ENCODE results near the gene ERMAP. TPM values are rescaled to one million over a fixed set of nuclear protein-coding genes. Genes with fewer than 3 reads are reported as not detected.

Gene ERMAP
- total RNA-seq, 4 donors from 2014 or later: 1.4 to 6.5 (median 3.9) TPM

- peaks cover 0 to 48% of the 10 kb centered on the region in 2 donors for H3K36me3 ChIP-seq
- TF ChIP-seq POLR2A (IDR thresholded peaks at IDR 0.05) (no peak), CTCF (IDR thresholded peaks at IDR 0.05 in 4 of 5, conservative IDR thresholded peaks at IDR 0.05 in 1 of 5) (no peak)
Measured at GRCh38 chr1:42773420-42773819, 43.5 kb upstream of the ERMAP start.

GRCh38 chr1:42774928-42775526 lies 41.9 kb upstream of the ERMAP start:
- intact Hi-C loops (cut with DNase I; ENCODE audit: low total_unique reads): no loop called here
- DNase-seq: no peak
- in situ Hi-C loops (cut with MboI; ENCODE audit: low sequenced_read_pairs in 4 of 4): loop anchor here (10.0 to 25.0 kb wide), 3 partner anchors 287 to 438 kb away; partner anchors contain the start of gene FOXJ3 (in 1 of the 4)
- Histone ChIP-seq H3K27ac (no peak overlapping the region), H3K4me1 (peaks cover 0 to 8% of the 10 kb centered on the region in 2 donors), H3K36me3 (peaks cover 0 to 57% of the 10 kb centered on the region in 2 donors), H3K9me3 (no peaks in the 10 kb centered on the region), H3K4me3 (no peak overlapping the region), H3K27me3 (no peaks in the 10 kb centered on the region)
- no peak for ATAC-seq
- TF ChIP-seq POLR2A (IDR thresholded peaks at IDR 0.05): no peak

More at GRCh38 chr1:42773420-42773819, 43.5 kb upstream of the ERMAP start:
- DNase-seq: no peak
- in situ Hi-C loops (cut with MboI; ENCODE audit: low sequenced_read_pairs in 4 of 4) (loop anchor here in 2 of 4 donors (10.0 to 25.0 kb wide), 3 partner anchors 289 to 436 kb away; partner anchors contain the start of gene FOXJ3 (in 1 of the 2)), intact Hi-C loops (cut with DNase I; ENCODE audit: low total_unique reads) (no loop called here)
- no peak for ATAC-seq
- no peak overlapping the region for H3K27ac ChIP-seq
- H3K4me3 ChIP-seq: no peak overlapping the region
- H3K9me3 ChIP-seq: no peaks in the 10 kb centered on the region
- peaks cover 12 to 14% of the 10 kb centered on the region in 2 donors for H3K4me1 ChIP-seq
- H3K27me3 ChIP-seq: no peaks in the 10 kb centered on the region

GRCh38 chr1:42776502-42776901 lies 40.4 kb upstream of the ERMAP start:
- peaks cover 0 to 67% of the 10 kb centered on the region in 2 donors for H3K36me3 ChIP-seq
- ATAC-seq: no peak
- no peak overlapping the region for H3K27ac ChIP-seq
- intact Hi-C loops (cut with DNase I; ENCODE audit: low total_unique reads): no loop called here
- H3K27me3 ChIP-seq: no peaks in the 10 kb centered on the region
- H3K4me3 ChIP-seq: no peak overlapping the region
- H3K4me1 ChIP-seq: peaks cover 0 to 8% of the 10 kb centered on the region in 2 donors
- H3K9me3 ChIP-seq: no peaks in the 10 kb centered on the region
- DNase-seq: no peak
- TF ChIP-seq CTCF (IDR thresholded peaks at IDR 0.05 in 4 of 5, conservative IDR thresholded peaks at IDR 0.05 in 1 of 5) (no peak), POLR2A (IDR thresholded peaks at IDR 0.05) (no peak)
- in situ Hi-C loops (cut with MboI; ENCODE audit: low sequenced_read_pairs in 4 of 4): loop anchor here in 3 of 4 donors (10.0 to 25.0 kb wide), 2 partner anchors 286 to 298 kb away; no protein-coding TSS in a partner anchor

- Histone ChIP-seq H3K4me3 (no peak overlapping the region), H3K36me3 (peaks cover 0 to 67% of the 10 kb centered on the region in 2 donors), H3K27ac (no peak overlapping the region), H3K4me1 (no peaks in the 10 kb centered on the region), H3K27me3 (no peaks in the 10 kb centered on the region), H3K9me3 (no peaks in the 10 kb centered on the region)
- no peak for TF ChIP-seq POLR2A (IDR thresholded peaks at IDR 0.05)
- peak in 4 of 5 experiments; percentile 25 to 48 (median 39) for TF ChIP-seq CTCF (IDR thresholded peaks at IDR 0.05 in 4 of 5, conservative IDR thresholded peaks at IDR 0.05 in 1 of 5)
- DNase-seq: no peak
- intact Hi-C loops (cut with DNase I; ENCODE audit: low total_unique reads): loop anchor here (1.0 kb wide), 1 partner anchor 295 kb away; no protein-coding TSS in a partner anchor
- ATAC-seq: no peak
- in situ Hi-C loops (cut with MboI; ENCODE audit: low sequenced_read_pairs in 4 of 4): loop anchor here in 3 of 4 donors (10.0 to 25.0 kb wide), 2 partner anchors 284 to 297 kb away; no protein-coding TSS in a partner anchor
Measured at GRCh38 chr1:42777852-42778251, 39.1 kb upstream of the ERMAP start.

- Histone ChIP-seq H3K27me3 (peaks cover 0 to 3% (median 0%) of the 10 kb centered on the region in 3 donors), H3K4me1 (no peaks in the 10 kb centered on the region), H3K9me3 (no peaks in the 10 kb centered on the region), H3K27ac (no peak overlapping the region), H3K36me3 (peaks cover 0 to 56% of the 10 kb centered on the region in 2 donors), H3K4me3 (no peak overlapping the region)
- ATAC-seq (no peak), DNase-seq (no peak)
- no peak for TF ChIP-seq POLR2A (IDR thresholded peaks at IDR 0.05)
- no peak for TF ChIP-seq CTCF (IDR thresholded peaks at IDR 0.05 in 4 of 5, conservative IDR thresholded peaks at IDR 0.05 in 1 of 5)
- intact Hi-C loops (cut with DNase I; ENCODE audit: low total_unique reads): no loop called here
- in situ Hi-C loops (cut with MboI; ENCODE audit: low sequenced_read_pairs in 4 of 4): loop anchor here in 3 of 4 donors (10.0 to 25.0 kb wide), 2 partner anchors 283 to 295 kb away; no protein-coding TSS in a partner anchor
Measured at GRCh38 chr1:42779725-42780124, 37.2 kb upstream of the ERMAP start.

Measured in gastrocnemius medialis (tissue), 4 donors.